ENCODE results near the gene DEGS2. TPM values are rescaled to one million over a fixed set of nuclear protein-coding genes. Genes with fewer than 3 reads are reported as not detected.

DEGS2 gene
- total RNA-seq, 1 experiment from 2014 or later = 0.11 TPM

GRCh38 chr14:100192250-100192671 lies 32.8 kb upstream of the DEGS2 start:
- intact Hi-C loops (cut with micrococcal nuclease; ENCODE audit: unreplicated experiment) = loop anchor here (1.0 to 2.0 kb wide), 3 partner anchors 119 to 210 kb away; partner anchors contain the start of gene WDR25
- Histone ChIP-seq H4K20me1 (ENCODE audit: insufficient read depth) (no peaks in the 10 kb centered on the region), H3K4me1 (replicated peaks; ENCODE audit: insufficient read depth) (peaks cover 13% of the 10 kb centered on the region; the same call in 1 of the 2 replicates), H3K9me3 (ENCODE audit: insufficient read depth, low read depth) (no peaks in the 10 kb centered on the region), H3K36me3 (ENCODE audit: low read depth) (no peaks in the 10 kb centered on the region), H3K4me3 (peak overlapping the region; percentile 46; the same call in 1 of the 2 replicates), H3K9me2 (ENCODE audit: insufficient read depth) (no peaks in the 10 kb centered on the region), H3F3A (ENCODE audit: insufficient read depth, low read depth) (0 out of 2 replicates have a peak, but pooled peaks cover 9% of the 10 kb centered on the region), H3K79me2 (ENCODE audit: low read depth) (no peaks in the 10 kb centered on the region), H2AFZ (peak overlapping the region; percentile 86), H3K27ac (peak overlapping the region; percentile 51; the same call in 1 of the 2 replicates), H3K27me3 (ENCODE audit: insufficient read depth, low read depth) (no peaks in the 10 kb centered on the region), H3K4me2 (peak overlapping the region; percentile 80)
- ChIA-PET CTCF (interaction anchor here (0.6 kb wide), 2 partner anchors 34 to 42 kb away, joined by 3 read pairs; no protein-coding TSS in a partner anchor), POLR2A (ENCODE audit: unreplicated experiment) (interaction anchor here (0.6 kb wide), 1 partner anchor 221 kb away, joined by 17 read pairs; no protein-coding TSS in a partner anchor)
- TF ChIP-seq CTCF (conservative IDR thresholded peaks at IDR 0.05) = no peak
- TSS peak; percentile 55 for BruUV-seq (replicated peaks)
- no peak for DNase-seq

- POLR2A ChIA-PET (ENCODE audit: unreplicated experiment) = no interaction called here
- H3K4me3 ChIP-seq = no peak overlapping the region
- CTCF ChIA-PET = interaction anchor here (0.6 kb wide), 1 partner anchor 41 kb away, joined by 3 read pairs; no protein-coding TSS in a partner anchor
- H3K27ac ChIP-seq = no peak overlapping the region
- no peak for DNase-seq
- H3K27me3 ChIP-seq (ENCODE audit: insufficient read depth, low read depth) = no peaks in the 10 kb centered on the region
- 0 out of 2 replicates have a peak, but pooled peaks cover 9% of the 10 kb centered on the region for H3F3A ChIP-seq (ENCODE audit: insufficient read depth, low read depth)
- H3K4me2 ChIP-seq = no peak overlapping the region
- TF ChIP-seq CTCF (conservative IDR thresholded peaks at IDR 0.05) (no peak), EZH2 (IDR thresholded peaks at IDR 0.05; ENCODE audit: low read depth) (no peak)
- no peak overlapping the region for H2AFZ ChIP-seq
- peaks cover 13% of the 10 kb centered on the region; the same call in 1 of the 2 replicates for H3K4me1 ChIP-seq (replicated peaks; ENCODE audit: insufficient read depth)
- no peaks in the 10 kb centered on the region for H4K20me1 ChIP-seq (ENCODE audit: insufficient read depth)
- H3K9me3 ChIP-seq (ENCODE audit: insufficient read depth, low read depth) = no peaks in the 10 kb centered on the region
- no peaks in the 10 kb centered on the region for H3K79me2 ChIP-seq (ENCODE audit: low read depth)
- no TSS peak for BruUV-seq (replicated peaks)
- H3K9me2 ChIP-seq (ENCODE audit: insufficient read depth) = no peaks in the 10 kb centered on the region
- H3K36me3 ChIP-seq (ENCODE audit: low read depth) = no peaks in the 10 kb centered on the region
- intact Hi-C loops (cut with micrococcal nuclease; ENCODE audit: unreplicated experiment) = loop anchor here (1.0 to 2.0 kb wide), 3 partner anchors 119 to 209 kb away; partner anchors contain the start of gene WDR25
Observed at GRCh38 chr14:100191584-100192249, 32.3 kb upstream of the DEGS2 start.

- peak overlapping the region; percentile 65 for H3K27ac ChIP-seq
- ChIA-PET CTCF (no interaction called here), POLR2A (ENCODE audit: unreplicated experiment) (no interaction called here)
- H4K20me1 ChIP-seq (ENCODE audit: insufficient read depth) = no peaks in the 10 kb centered on the region
- no peak overlapping the region for H2AFZ ChIP-seq
- H3K27me3 ChIP-seq (ENCODE audit: insufficient read depth, low read depth) = no peaks in the 10 kb centered on the region
- H3F3A ChIP-seq (ENCODE audit: insufficient read depth, low read depth) = 0 out of 2 replicates have a peak, but pooled peaks cover 9% of the 10 kb centered on the region
- no peaks in the 10 kb centered on the region for H3K9me2 ChIP-seq (ENCODE audit: insufficient read depth)
- DNase-seq = peak in 1 of 2 experiments; percentile 63
- H3K4me2 ChIP-seq = 0 out of 2 replicates have a peak overlapping the region, but pooled peaks have one; percentile 6
- no peak overlapping the region for H3K4me3 ChIP-seq
- TF ChIP-seq CTCF (conservative IDR thresholded peaks at IDR 0.05) (no peak), EZH2 (IDR thresholded peaks at IDR 0.05; ENCODE audit: low read depth) (no peak)
- BruUV-seq (replicated peaks) = no TSS peak
- H3K4me1 ChIP-seq (replicated peaks; ENCODE audit: insufficient read depth) = peaks cover 13% of the 10 kb centered on the region; the same call in 1 of the 2 replicates
- H3K79me2 ChIP-seq (ENCODE audit: low read depth) = no peaks in the 10 kb centered on the region
- H3K36me3 ChIP-seq (ENCODE audit: low read depth) = no peaks in the 10 kb centered on the region
- intact Hi-C loops (cut with micrococcal nuclease; ENCODE audit: unreplicated experiment) = no loop called here
- no peaks in the 10 kb centered on the region for H3K9me3 ChIP-seq (ENCODE audit: insufficient read depth, low read depth)
Observed at GRCh38 chr14:100190126-100190525, 30.7 kb upstream of the DEGS2 start.
